Neural cell (in vitro differentiated cells): ENCODE measurements around the gene CWC27. TPM values are rescaled to one million over a fixed set of nuclear protein-coding genes. Genes with fewer than 3 reads are reported as not detected.

Experiments
- H2AFZ ChIP-seq: fragments of 200-600, 300-800 bp; sonication (generic), shearing (Covaris generic); 2 replicates; pipeline ENCODE4 v1.6.0; 2014; ENCODE audit warnings: low read depth, mild to moderate bottlenecking, antibody characterized with exemption, low read length, moderate library complexity
- H3F3A ChIP-seq: fragments of 200-600 bp; shearing (Covaris generic); 2 replicates; pipeline ENCODE4 v1.6.1; 2016; ENCODE audit warnings: mild to moderate bottlenecking, moderate library complexity, mixed read lengths, antibody characterized with exemption, low read length; ENCODE audit not compliant: insufficient read depth, poor library complexity, severe bottlenecking
- H3K27ac ChIP-seq: fragments of 200-600, 300-800 bp; sonication (generic), shearing (Covaris generic); 2 replicates; pipeline ENCODE4 v1.5.1; 2014; ENCODE audit warnings: mild to moderate bottlenecking, low read length, moderate library complexity
- H3K27me3 ChIP-seq: fragments of 300-800, 200-600 bp; sonication (generic), shearing (Covaris generic); 2 replicates; pipeline ENCODE4 v1.6.0; 2014; ENCODE audit warnings: mild to moderate bottlenecking, low read depth, low read length, moderate library complexity; ENCODE audit not compliant: insufficient read depth
- H3K36me3 ChIP-seq: fragments of 300-800, 200-600 bp; sonication (generic), shearing (Covaris generic); 2 replicates; pipeline ENCODE4 v1.5.1; 2014; ENCODE audit warnings: mild to moderate bottlenecking, antibody characterized with exemption, low read length, moderate library complexity; ENCODE audit not compliant: insufficient read depth
- H3K4me2 ChIP-seq: fragments of 300-800, 200-600 bp; sonication (generic), shearing (Covaris generic); 2 replicates; pipeline ENCODE4 v1.6.0; 2014; ENCODE audit warnings: mild to moderate bottlenecking, low read length
- H3K4me3 ChIP-seq: fragments of 300-800, 200-600 bp; sonication (generic), shearing (Covaris generic); 2 replicates; pipeline ENCODE4 v1.5.1; 2014; ENCODE audit warnings: mild to moderate bottlenecking, low read length, moderate library complexity
- H3K79me2 ChIP-seq: fragments of 200-600 bp; shearing (Covaris generic); replicated peaks from 2 replicates; pipeline ENCODE4 v1.6.0; 2014; ENCODE audit warnings: mild to moderate bottlenecking, low read length, moderate library complexity; ENCODE audit not compliant: insufficient read depth
- H3K9ac ChIP-seq: fragments of 300-800, 200-600 bp; sonication (generic), shearing (Covaris generic); 2 replicates; pipeline ENCODE4 v1.6.1; 2016; ENCODE audit warnings: mild to moderate bottlenecking, low read length, mixed read lengths
- H3K9me2 ChIP-seq: fragments of 200-600 bp; shearing (Covaris generic); 2 replicates; pipeline ENCODE4 v1.6.1; 2016; ENCODE audit warnings: mild to moderate bottlenecking, low read length, mixed read lengths; ENCODE audit not compliant: insufficient read depth
- H3K9me3 ChIP-seq: fragments of 200-600, 300-800 bp; sonication (generic), shearing (Covaris generic); 2 replicates; pipeline ENCODE4 v1.6.1; 2016; ENCODE audit warnings: mild to moderate bottlenecking, mixed run types, low read length, moderate library complexity, mixed read lengths
- H4K20me1 ChIP-seq: fragments of 200-600 bp; shearing (Covaris generic); 2 replicates; pipeline ENCODE4 v1.6.1; 2016; ENCODE audit warnings: mild to moderate bottlenecking, mixed run types; ENCODE audit not compliant: insufficient read depth
- CTCF ChIP-seq: fragments of 450-650 bp; IDR thresholded peaks from 2 replicates; pipeline ENCODE4 v1.5.1; 2014; ENCODE audit warnings: antibody characterized with exemption, mild to moderate bottlenecking, moderate library complexity; ENCODE audit not compliant: poor library complexity, severe bottlenecking
- EP300 ChIP-seq: fragments of 450-650 bp; conservative IDR thresholded peaks from 2 replicates; pipeline ENCODE4 v1.6.1; 2014; ENCODE audit warnings: antibody characterized with exemption, mild to moderate bottlenecking, moderate library complexity; ENCODE audit not compliant: poor library complexity, severe bottlenecking
- EZH2 ChIP-seq: fragments of 200-600, 300-800 bp; shearing (Covaris generic), sonication (generic); IDR thresholded peaks from 2 replicates; pipeline ENCODE4 v1.6.1; 2014; ENCODE audit warnings: antibody characterized with exemption, low read length, borderline replicate concordance, mild to moderate bottlenecking; ENCODE audit not compliant: insufficient read depth, poor library complexity, severe bottlenecking
- MXI1 ChIP-seq: fragments of 450-650 bp; conservative IDR thresholded peaks from 2 replicates; pipeline ENCODE4 v1.6.1; 2014; ENCODE audit warnings: antibody characterized with exemption, mild to moderate bottlenecking; ENCODE audit not compliant: poor library complexity, severe bottlenecking
- POLR2AphosphoS5 ChIP-seq: IDR thresholded peaks from 2 replicates; pipeline ENCODE4 v1.6.1; 2012
- RAD21 ChIP-seq: fragments of 450-650 bp; conservative IDR thresholded peaks from 2 replicates; pipeline ENCODE4 v1.6.1; 2014; ENCODE audit warnings: antibody characterized with exemption, mild to moderate bottlenecking, moderate library complexity
- REST ChIP-seq: IDR thresholded peaks from 2 replicates; pipeline ENCODE4 v1.6.1; 2012; ENCODE audit warnings: borderline replicate concordance
- SMC3 ChIP-seq: fragments of 450-650 bp; conservative IDR thresholded peaks from 2 replicates; pipeline ENCODE4 v1.6.1; 2014; ENCODE audit warnings: antibody characterized with exemption, mild to moderate bottlenecking, moderate library complexity; ENCODE audit not compliant: poor library complexity
- TAF1 ChIP-seq: IDR thresholded peaks from 2 replicates; pipeline ENCODE4 v1.6.1; 2012; ENCODE audit warnings: low read depth
- polyA plus RNA-seq: library from polyadenylated mRNA; depleted of rRNA; stranded (reverse); fragments of >200 nt; gene quantifications from 2 replicates; pipeline ENCODE4 v1.2.3, GENCODE V29; 2014

The CWC27 gene
- polyA plus RNA-seq, 1 donor from 2014 or later: 26.2 TPM

- Histone ChIP-seq H3K9me2 (no peaks in the 10 kb centered on the region), H3K27ac (no peak overlapping the region), H2AFZ (no peak overlapping the region), H3K27me3 (no peaks in the 10 kb centered on the region), H3K9ac (no peak overlapping the region), H3K79me2 (peaks cover 58% of the 10 kb centered on the region), H3K4me2 (peak overlapping the region; percentile 95), H4K20me1 (no peaks in the 10 kb centered on the region), H3K9me3 (no peaks in the 10 kb centered on the region), H3K36me3 (no peaks in the 10 kb centered on the region), H3F3A (no peaks in the 10 kb centered on the region), H3K4me3 (peak overlapping the region; percentile 85)
- TF ChIP-seq TAF1 (no peak), CTCF (no peak), EZH2 (no peak), RAD21 (no peak), REST (no peak), EP300 (no peak), SMC3 (no peak), MXI1 (no peak), POLR2AphosphoS5 (no peak)
These were observed 1.8 kb upstream of the CWC27 start for GRCh38 chr5:64766941-64767340.

GRCh38 chr5:64767959-64768357 is 772 bp upstream of the CWC27 start:
- peaks cover 59% of the 10 kb centered on the region for H3K79me2 ChIP-seq

More at GRCh38 chr5:64767959-64768357, 772 bp upstream of the CWC27 start:
- H3K27ac ChIP-seq: peak overlapping the region; percentile 84
- peak overlapping the region; percentile 95 for H3K4me2 ChIP-seq
- no peaks in the 10 kb centered on the region for H3K9me3 ChIP-seq
- no peaks in the 10 kb centered on the region for H4K20me1 ChIP-seq
- no peaks in the 10 kb centered on the region for H3K36me3 ChIP-seq
- TF ChIP-seq POLR2AphosphoS5 (no peak), MXI1 (no peak), SMC3 (no peak), EP300 (no peak), EZH2 (no peak), RAD21 (no peak), TAF1 (no peak)
- H3K9me2 ChIP-seq: no peaks in the 10 kb centered on the region
- no peaks in the 10 kb centered on the region for H3K27me3 ChIP-seq
- peak overlapping the region; percentile 88 for H3K9ac ChIP-seq
- H2AFZ ChIP-seq: peak overlapping the region; percentile 92
- no peaks in the 10 kb centered on the region for H3F3A ChIP-seq
- peak overlapping the region; percentile 85 for H3K4me3 ChIP-seq
